GM12878 (cell line): Measurements from ENCODE around the gene BPIFB3. TPM values are rescaled to one million over a fixed set of nuclear protein-coding genes. Genes with fewer than 3 reads are reported as not detected.

ENCODE experiments used
- ATAC-seq: fragments of 200-7000 bp; cut with Tn5 transposase; 3 replicates; pipeline ENCODE4 v1.9.1; 2020; ENCODE audit warnings: mild to moderate bottlenecking, moderate library complexity
- BruUV-seq: library from RNA; stranded (reverse); fragments of 400-500 nt; replicated peaks from 2 replicates; lab custom pipeline; 2021; lab: Mats Ljungman, UMichigan
- CTCF ChIA-PET: fragments of 300-600 bp; sonication (Branson Sonifier 250); formaldehyde crosslinking; extraction: SDS; loops from one replicate; lab custom pipeline; 2021; ENCODE audit warnings: inconsistent platforms; lab: Yijun Ruan, JAX
- POLR2A ChIA-PET: fragments of 350-600 bp; formaldehyde crosslinking; extraction: SDS; loops from one replicate; lab custom pipeline; 2021; ENCODE audit warnings: inconsistent platforms; lab: Charles Lee
- RAD21 ChIA-PET: fragments of 300-600 bp; sonication (Branson Sonifier 250); formaldehyde crosslinking; loops from one replicate; lab custom pipeline; 2023; ENCODE audit warnings: antibody characterized with exemption; ENCODE audit not compliant: unreplicated experiment; lab: Charles Lee
- SMC1A ChIA-PET: fragments of 300-600 bp; sonication (Branson Sonifier 250); formaldehyde crosslinking; loops from one replicate; lab custom pipeline; 2023; ENCODE audit not compliant: unreplicated experiment, uncharacterized antibody; lab: Charles Lee
- DNase-seq: peaks from one replicate; pipeline ENCODE4 v3.0.0-alpha.2; 2011; ENCODE audit warnings: low read depth, low spot score
- FAIRE-seq: peaks from 3 replicates; lab custom pipeline; 2011; peaks lifted over from hg19 to GRCh38; lab: Jason Lieb, UNC
- H2AFZ ChIP-seq: 2 replicates; pipeline ENCODE4 v1.6.0; 2011; ENCODE audit warnings: low read depth, low read length, control low read depth; ENCODE audit not compliant: control insufficient read depth
- H3K27ac ChIP-seq: 2 replicates; pipeline ENCODE4 v1.5.1; 2011; ENCODE audit warnings: control low read depth; ENCODE audit not compliant: control insufficient read depth, insufficient read depth
- H3K27me3 ChIP-seq, 2 experiments: replicated peaks in 1 of 2; 2 replicates each; pipeline versions ENCODE4 v1.6.0 to v1.6.1; 2011; ENCODE audit warnings: low read length in 1 of 2; ENCODE audit not compliant: control insufficient read depth in 2 of 2, insufficient read depth in 2 of 2
- H3K36me3 ChIP-seq, 2 experiments: 2 replicates each; pipeline ENCODE4 v1.5.1; 2011; ENCODE audit warnings: low read length in 1 of 2; ENCODE audit not compliant: control insufficient read depth in 2 of 2, insufficient read depth in 2 of 2
- H3K4me1 ChIP-seq: 2 replicates; pipeline ENCODE4 v1.6.1; 2011; ENCODE audit warnings: mild to moderate bottlenecking, low read length, moderate library complexity, mixed read lengths; ENCODE audit not compliant: control insufficient read depth, insufficient read depth
- H3K4me2 ChIP-seq: 2 replicates; pipeline ENCODE4 v1.6.0; 2011; ENCODE audit warnings: control low read depth; ENCODE audit not compliant: control insufficient read depth, insufficient read depth
- H3K4me3 ChIP-seq: fragments of 200-600 bp; sonication (generic); 2 replicates; pipeline ENCODE4 v1.5.1; 2016
- H3K79me2 ChIP-seq: 2 replicates; pipeline ENCODE4 v1.6.0; 2011; ENCODE audit warnings: low read length; ENCODE audit not compliant: control insufficient read depth, insufficient read depth
- H3K9ac ChIP-seq: 2 replicates; pipeline ENCODE4 v1.8.0; 2011; ENCODE audit warnings: low read length, control low read depth, mixed read lengths; ENCODE audit not compliant: control insufficient read depth, insufficient read depth
- H3K9me3 ChIP-seq: replicated peaks from 3 replicates; pipeline ENCODE4 v1.5.1; 2011; ENCODE audit warnings: mild to moderate bottlenecking, low read length; ENCODE audit not compliant: control insufficient read depth, insufficient read depth
- H4K20me1 ChIP-seq: 2 replicates; pipeline ENCODE4 v1.6.0; 2011; ENCODE audit not compliant: control insufficient read depth, insufficient read depth
- ATF7 ChIP-seq: fragments of 450-650 bp; IDR thresholded peaks from 2 replicates; pipeline ENCODE4 v1.6.1; 2016; ENCODE audit warnings: low read depth, mild to moderate bottlenecking
- CBX5 ChIP-seq: sonication (generic); IDR thresholded peaks from 2 replicates; pipeline ENCODE4 v1.6.1; 2016; ENCODE audit warnings: low read depth, moderate library complexity, mild to moderate bottlenecking, inconsistent platforms
- IKZF1 ChIP-seq: fragments of 450-650 bp; conservative IDR thresholded peaks from 2 replicates; pipeline ENCODE4 v1.6.1; 2017; ENCODE audit warnings: antibody characterized with exemption, mild to moderate bottlenecking
- LARP7 ChIP-seq: fragments of 450-650 bp; IDR thresholded peaks from 2 replicates; pipeline ENCODE4 v1.6.1; 2017; ENCODE audit warnings: mild to moderate bottlenecking
- MXI1 ChIP-seq: fragments of 150-350 bp; IDR thresholded peaks from 2 replicates; pipeline ENCODE4 v1.6.1; 2011; ENCODE audit warnings: low read depth, mild to moderate bottlenecking, inconsistent platforms, low read length, improper control_type of control experiment
- NRF1 ChIP-seq: conservative IDR thresholded peaks from 2 replicates; pipeline ENCODE4 v1.6.1; 2011; ENCODE audit warnings: mild to moderate bottlenecking, low read depth, low read length, improper control_type of control experiment
- RELA ChIP-seq: fragments of 450-650 bp; IDR thresholded peaks from 2 replicates; pipeline ENCODE4 v1.8.0; 2014; ENCODE audit warnings: borderline replicate concordance; ENCODE audit not compliant: partially characterized antibody
- SUPT20H ChIP-seq: IDR thresholded peaks from 2 replicates; pipeline ENCODE4 v1.6.1; 2011; ENCODE audit warnings: low read depth, mild to moderate bottlenecking, low read length, moderate library complexity, borderline replicate concordance; ENCODE audit not compliant: control insufficient read depth
- SUZ12 ChIP-seq: fragments of 200-600 bp; sonication (generic); IDR thresholded peaks from one replicate; pipeline ENCODE4 v1.6.1; 2018; ENCODE audit warnings: antibody characterized with exemption, mild to moderate bottlenecking; ENCODE audit not compliant: unreplicated experiment
- WRNIP1 ChIP-seq: IDR thresholded peaks from 2 replicates; pipeline ENCODE4 v1.6.1; 2011; ENCODE audit warnings: low read depth, low read length, improper control_type of control experiment, borderline replicate concordance
- WGBS: methylation state at CpG from one replicate; pipeline ENCODE4 v1.1.6; 2016; ENCODE audit warnings: low lambda C conversion rate; ENCODE audit not compliant: insufficient replicate concordance, insufficient coverage; ENCODE audit errors: missing lambda C conversion rate; 5-methylcytosine and 5-hydroxymethylcytosine counted together
- in situ Hi-C: fragments of 300-500 bp; cut with MboI; formaldehyde crosslinking; loops from 9 replicates; pipeline ENCODE4 v1.14.3; 2018; ENCODE audit warnings: mixed read lengths
- intact Hi-C: fragments of 100-400 bp; cut with micrococcal nuclease; formaldehyde crosslinking; loops from one replicate; pipeline ENCODE4 v1.14.2; 2022; ENCODE audit not compliant: unreplicated experiment
- polyA plus RNA-seq, 11 experiments: library from polyadenylated mRNA; depleted of rRNA in 4 of 11; unstranded in 6 of 11; stranded (reverse) in 5 of 11; fragments of >200 nt; fragmentation: Nextera tagmentation in 4 of 11; fragmentation: Illumina TruSeq in 1 of 11; extraction: Ambion mirVana in 4 of 11; extraction: Trizol in 1 of 11; gene quantifications; 1 replicate in 1 of 11; 2 replicates in 10 of 11; pipeline versions ENCODE4 v1.2.1 to v1.2.3, GENCODE V29; 2011 to 2016; ENCODE audit warnings: inconsistent platforms in 2 of 11, missing spikeins in 2 of 11, low read depth in 1 of 11
- total RNA-seq, 4 experiments: library from RNA; depleted of rRNA in 3 of 4; stranded (reverse); fragments of >200 nt in 3 of 4; fragmentation: Illumina TruSeq in 1 of 4; extraction: Trizol in 1 of 4; gene quantifications; 2 replicates each; pipeline versions ENCODE4 v1.2.1 to v1.2.3, GENCODE V29; 2013 to 2021
- TF ChIP-seq, protein P1 (sequence below): fragments of 450-650 bp; formaldehyde crosslinking; IDR thresholded peaks from 2 replicates; pipeline ENCODE4 v1.5.0; 2022; ENCODE audit warnings: mild to moderate bottlenecking, missing genetic modification characterization
- TF ChIP-seq, protein P2 (sequence below): fragments of 150-350 bp; IDR thresholded peaks from 2 replicates; pipeline ENCODE4 v1.6.1; 2016; ENCODE audit warnings: low read depth, low read length

Gene BPIFB3
- total and polyA plus RNA-seq, 10 of the 15 experiments (the other 5 are each of a cell fraction or from before 2014, with no cell fraction given) = not detected

DNA sequence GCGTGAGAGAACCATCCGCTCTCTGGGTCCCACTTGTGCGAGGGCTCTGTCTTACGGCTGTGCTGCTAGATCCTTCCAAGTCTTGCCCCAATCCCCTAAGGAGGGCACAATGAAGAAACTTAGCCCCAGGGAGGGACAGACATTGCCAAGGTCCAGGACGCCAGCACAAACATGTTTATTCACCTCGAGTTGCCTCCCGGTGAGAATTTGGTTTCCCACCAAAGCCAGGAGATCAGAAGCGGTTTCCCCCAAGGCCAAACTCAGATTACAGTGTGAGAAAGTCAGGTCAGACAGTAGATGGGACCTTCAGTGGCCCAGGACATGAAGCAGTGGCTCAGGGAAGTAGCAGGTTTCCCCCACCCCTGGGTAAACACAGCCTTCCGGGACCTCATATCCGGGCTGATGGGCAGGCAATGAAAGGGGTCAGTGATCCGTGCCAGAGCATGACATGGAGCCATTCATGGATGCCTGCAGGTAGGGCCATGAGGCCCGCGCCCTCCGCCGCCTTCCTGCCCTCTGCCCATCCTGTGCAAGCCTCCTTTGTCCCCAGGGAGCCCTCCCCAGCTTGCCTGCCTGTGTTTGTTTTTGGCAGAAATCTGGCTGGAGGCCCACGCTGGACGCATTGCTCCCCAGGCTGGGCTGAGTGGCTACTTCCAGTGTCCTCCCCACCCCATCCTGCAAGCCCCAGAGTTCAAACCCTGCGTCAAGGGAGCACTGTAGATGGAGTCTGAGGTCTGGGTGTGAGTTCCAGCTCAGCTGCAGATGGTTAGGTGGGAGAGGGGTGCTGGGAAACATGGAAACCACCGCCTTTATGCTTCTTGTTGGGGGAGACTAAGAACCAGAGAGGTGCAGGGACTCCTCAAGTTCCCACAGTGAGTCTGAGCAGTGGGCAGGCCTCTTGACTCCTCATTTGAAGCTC is 44.2 kb upstream of the BPIFB3 start:
- H3K4me3 ChIP-seq = no peak overlapping the region
- ChIA-PET CTCF (no interaction called here), SMC1A (no interaction called here), POLR2A (no interaction called here), RAD21 (no interaction called here)
- H3K4me1 ChIP-seq = no peaks in the 10 kb centered on the region
- intact Hi-C loops (no loop called here), in situ Hi-C loops (no loop called here)
- no peaks in the 10 kb centered on the region; a peak in 2 of 4 replicates for H3K27me3 ChIP-seq
- no peaks in the 10 kb centered on the region for H4K20me1 ChIP-seq
- BruUV-seq = no TSS peak
- no peaks in the 10 kb centered on the region for H3K79me2 ChIP-seq
- WGBS = 27% methylated on average over 19 of the region's 19 CpGs
- no peak overlapping the region for H3K9ac ChIP-seq
- no peak for DNase-seq
- H3K36me3 ChIP-seq = no peaks in the 10 kb centered on the region
- peak; percentile 44 for ATAC-seq
- FAIRE-seq = no peak
- no peak overlapping the region; the same call in 1 of the 2 replicates for H2AFZ ChIP-seq
- no peak overlapping the region for H3K4me2 ChIP-seq
- no peaks in the 10 kb centered on the region; the same call in 2 of the 3 replicates for H3K9me3 ChIP-seq
- no peak overlapping the region for H3K27ac ChIP-seq
- TF ChIP-seq LARP7 (no peak), IKZF1 (no peak), ATF7 (no peak), WRNIP1 (no peak), SUPT20H (no peak), CBX5 (no peak), NRF1 (no peak), MXI1 (no peak), RELA (no peak), SUZ12 (no peak)
- TF ChIP-seq, protein P1, sequence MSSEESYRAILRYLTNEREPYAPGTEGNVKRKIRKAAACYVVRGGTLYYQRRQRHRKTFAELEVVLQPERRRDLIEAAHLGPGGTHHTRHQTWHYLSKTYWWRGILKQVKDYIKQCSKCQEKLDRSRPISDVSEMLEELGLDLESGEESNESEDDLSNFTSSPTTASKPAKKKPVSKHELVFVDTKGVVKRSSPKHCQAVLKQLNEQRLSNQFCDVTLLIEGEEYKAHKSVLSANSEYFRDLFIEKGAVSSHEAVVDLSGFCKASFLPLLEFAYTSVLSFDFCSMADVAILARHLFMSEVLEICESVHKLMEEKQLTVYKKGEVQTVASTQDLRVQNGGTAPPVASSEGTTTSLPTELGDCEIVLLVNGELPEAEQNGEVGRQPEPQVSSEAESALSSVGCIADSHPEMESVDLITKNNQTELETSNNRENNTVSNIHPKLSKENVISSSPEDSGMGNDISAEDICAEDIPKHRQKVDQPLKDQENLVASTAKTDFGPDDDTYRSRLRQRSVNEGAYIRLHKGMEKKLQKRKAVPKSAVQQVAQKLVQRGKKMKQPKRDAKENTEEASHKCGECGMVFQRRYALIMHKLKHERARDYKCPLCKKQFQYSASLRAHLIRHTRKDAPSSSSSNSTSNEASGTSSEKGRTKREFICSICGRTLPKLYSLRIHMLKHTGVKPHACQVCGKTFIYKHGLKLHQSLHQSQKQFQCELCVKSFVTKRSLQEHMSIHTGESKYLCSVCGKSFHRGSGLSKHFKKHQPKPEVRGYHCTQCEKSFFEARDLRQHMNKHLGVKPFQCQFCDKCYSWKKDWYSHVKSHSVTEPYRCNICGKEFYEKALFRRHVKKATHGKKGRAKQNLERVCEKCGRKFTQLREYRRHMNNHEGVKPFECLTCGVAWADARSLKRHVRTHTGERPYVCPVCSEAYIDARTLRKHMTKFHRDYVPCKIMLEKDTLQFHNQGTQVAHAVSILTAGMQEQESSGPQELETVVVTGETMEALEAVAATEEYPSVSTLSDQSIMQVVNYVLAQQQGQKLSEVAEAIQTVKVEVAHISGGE (CRISPR knock-in tag) = no peak
- TF ChIP-seq, protein P2, sequence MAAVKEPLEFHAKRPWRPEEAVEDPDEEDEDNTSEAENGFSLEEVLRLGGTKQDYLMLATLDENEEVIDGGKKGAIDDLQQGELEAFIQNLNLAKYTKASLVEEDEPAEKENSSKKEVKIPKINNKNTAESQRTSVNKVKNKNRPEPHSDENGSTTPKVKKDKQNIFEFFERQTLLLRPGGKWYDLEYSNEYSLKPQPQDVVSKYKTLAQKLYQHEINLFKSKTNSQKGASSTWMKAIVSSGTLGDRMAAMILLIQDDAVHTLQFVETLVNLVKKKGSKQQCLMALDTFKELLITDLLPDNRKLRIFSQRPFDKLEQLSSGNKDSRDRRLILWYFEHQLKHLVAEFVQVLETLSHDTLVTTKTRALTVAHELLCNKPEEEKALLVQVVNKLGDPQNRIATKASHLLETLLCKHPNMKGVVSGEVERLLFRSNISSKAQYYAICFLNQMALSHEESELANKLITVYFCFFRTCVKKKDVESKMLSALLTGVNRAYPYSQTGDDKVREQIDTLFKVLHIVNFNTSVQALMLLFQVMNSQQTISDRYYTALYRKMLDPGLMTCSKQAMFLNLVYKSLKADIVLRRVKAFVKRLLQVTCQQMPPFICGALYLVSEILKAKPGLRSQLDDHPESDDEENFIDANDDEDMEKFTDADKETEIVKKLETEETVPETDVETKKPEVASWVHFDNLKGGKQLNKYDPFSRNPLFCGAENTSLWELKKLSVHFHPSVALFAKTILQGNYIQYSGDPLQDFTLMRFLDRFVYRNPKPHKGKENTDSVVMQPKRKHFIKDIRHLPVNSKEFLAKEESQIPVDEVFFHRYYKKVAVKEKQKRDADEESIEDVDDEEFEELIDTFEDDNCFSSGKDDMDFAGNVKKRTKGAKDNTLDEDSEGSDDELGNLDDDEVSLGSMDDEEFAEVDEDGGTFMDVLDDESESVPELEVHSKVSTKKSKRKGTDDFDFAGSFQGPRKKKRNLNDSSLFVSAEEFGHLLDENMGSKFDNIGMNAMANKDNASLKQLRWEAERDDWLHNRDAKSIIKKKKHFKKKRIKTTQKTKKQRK = no peak
